WERI-Rb-1 (cell line): ENCODE data around the gene VWF.
A peak's percentile ranks its signal among the peaks of the same experiment; 100 is the strongest.

ENCODE experiments used
- DNase-seq: peaks from one replicate; pipeline ENCODE4 v3.0.0-alpha.2; 2020
- H3K27ac ChIP-seq: fragments of 250-450 bp; sonication (Bioruptor Pico); 2 replicates; pipeline ENCODE4 v1.5.1; 2020; ENCODE audit warnings: mild to moderate bottlenecking, moderate library complexity
- H3K27me3 ChIP-seq: fragments of 250-450 bp; sonication (Bioruptor Pico); 2 replicates; pipeline ENCODE4 v1.5.1; 2021; ENCODE audit warnings: mild to moderate bottlenecking, low read depth, moderate library complexity; ENCODE audit not compliant: insufficient read depth, severe bottlenecking
- H3K36me3 ChIP-seq: fragments of 250-450 bp; sonication (Bioruptor Pico); 2 replicates; pipeline ENCODE4 v1.5.1; 2020; ENCODE audit warnings: mild to moderate bottlenecking, moderate library complexity
- H3K4me3 ChIP-seq: 2 replicates; pipeline ENCODE4 v1.5.1; 2011; ENCODE audit warnings: low read depth, mild to moderate bottlenecking, control low read depth, low read length
- H3K9me3 ChIP-seq: fragments of 250-450 bp; sonication (Bioruptor Pico); 2 replicates; pipeline ENCODE4 v1.5.1; 2021; ENCODE audit warnings: mild to moderate bottlenecking, moderate library complexity; ENCODE audit not compliant: severe bottlenecking
- CTCF ChIP-seq: IDR thresholded peaks from 2 replicates; pipeline ENCODE4 v1.5.1; 2011; ENCODE audit warnings: low read depth, mild to moderate bottlenecking, control low read depth, inconsistent platforms, low read length

Gene VWF

DNA sequence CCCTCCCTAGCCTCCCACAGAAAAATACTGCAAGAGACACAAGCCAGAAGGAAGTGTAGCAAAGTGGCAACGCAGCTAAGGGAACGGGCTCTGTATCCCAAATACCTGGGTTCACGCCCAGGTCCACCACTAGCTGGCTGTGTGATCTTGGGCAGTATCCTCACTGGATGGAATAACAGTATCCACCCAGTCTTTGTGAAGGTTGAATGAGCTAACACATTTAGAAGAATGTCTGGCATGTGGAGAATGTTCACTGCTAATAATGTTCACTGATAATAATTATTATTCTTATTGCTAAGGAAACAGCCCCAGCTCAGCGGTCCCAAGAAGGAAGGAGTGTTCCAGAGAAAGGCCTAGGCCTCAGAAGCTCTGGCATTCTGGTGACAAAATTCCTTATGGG is 70.9 kb downstream of the VWF start:
- H3K4me3 ChIP-seq, result no peak overlapping the region
- H3K36me3 ChIP-seq, result no peaks in the 10 kb centered on the region
- no peak for TF ChIP-seq CTCF
- no peaks in the 10 kb centered on the region for H3K9me3 ChIP-seq
- H3K27ac ChIP-seq, result no peak overlapping the region
- H3K27me3 ChIP-seq, result no peaks in the 10 kb centered on the region
- no peak for DNase-seq

DNA sequence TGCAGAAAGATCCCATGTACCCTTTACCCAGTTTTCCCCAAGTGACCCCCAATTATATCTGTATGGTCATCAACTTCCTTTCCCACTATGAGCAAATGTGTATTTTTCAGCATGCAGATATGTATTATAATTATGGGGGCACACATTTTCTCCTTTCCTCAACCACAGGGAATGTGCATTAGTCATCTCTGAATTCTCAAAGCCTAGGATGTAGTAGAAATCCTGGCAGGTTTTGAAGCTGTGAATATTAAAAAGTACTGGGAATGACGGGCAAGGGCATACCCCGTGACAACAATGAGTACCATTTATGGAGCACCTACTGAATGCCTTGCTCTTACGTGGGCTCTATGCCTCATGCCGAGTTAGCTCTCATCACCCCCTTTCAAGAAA is 71.5 kb downstream of the VWF start:
- no peak for TF ChIP-seq CTCF
- H3K9me3 ChIP-seq, result no peaks in the 10 kb centered on the region
- no peak for DNase-seq
- H3K4me3 ChIP-seq, result no peak overlapping the region
- no peak overlapping the region for H3K27ac ChIP-seq
- H3K27me3 ChIP-seq, result no peaks in the 10 kb centered on the region
- no peaks in the 10 kb centered on the region for H3K36me3 ChIP-seq

GRCh38 chr12:6052206-6052939 is 72.1 kb downstream of the VWF start:
- no peak for TF ChIP-seq CTCF
- Histone ChIP-seq H3K27me3 (no peaks in the 10 kb centered on the region), H3K27ac (no peak overlapping the region), H3K36me3 (no peaks in the 10 kb centered on the region), H3K4me3 (no peak overlapping the region), H3K9me3 (no peaks in the 10 kb centered on the region)
- DNase-seq, result no peak

DNA sequence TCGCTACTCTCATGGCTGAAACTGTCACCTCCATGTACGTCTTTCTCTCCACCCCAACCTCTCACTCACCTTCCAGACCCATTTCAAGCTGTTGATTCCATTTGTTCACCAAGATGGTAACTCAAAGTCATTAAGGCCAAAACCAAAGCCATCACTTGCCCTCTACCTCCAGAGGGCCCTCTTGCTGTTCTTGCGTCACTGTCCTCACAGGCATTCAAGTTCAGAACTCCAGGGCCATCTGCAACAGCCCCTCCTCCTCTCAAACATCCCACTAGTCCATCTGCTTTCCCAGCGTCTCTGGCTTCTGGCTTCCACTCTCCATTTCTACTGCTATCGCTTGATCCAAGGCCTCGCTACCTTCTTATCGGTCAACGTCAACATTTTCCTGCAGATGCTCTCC is 74.5 kb downstream of the VWF start:
- Histone ChIP-seq H3K9me3 (no peaks in the 10 kb centered on the region), H3K27me3 (no peaks in the 10 kb centered on the region), H3K27ac (no peak overlapping the region), H3K36me3 (no peaks in the 10 kb centered on the region), H3K4me3 (no peak overlapping the region)
- TF ChIP-seq CTCF, result peak; percentile 70
- DNase-seq, result peak; percentile 78

DNA sequence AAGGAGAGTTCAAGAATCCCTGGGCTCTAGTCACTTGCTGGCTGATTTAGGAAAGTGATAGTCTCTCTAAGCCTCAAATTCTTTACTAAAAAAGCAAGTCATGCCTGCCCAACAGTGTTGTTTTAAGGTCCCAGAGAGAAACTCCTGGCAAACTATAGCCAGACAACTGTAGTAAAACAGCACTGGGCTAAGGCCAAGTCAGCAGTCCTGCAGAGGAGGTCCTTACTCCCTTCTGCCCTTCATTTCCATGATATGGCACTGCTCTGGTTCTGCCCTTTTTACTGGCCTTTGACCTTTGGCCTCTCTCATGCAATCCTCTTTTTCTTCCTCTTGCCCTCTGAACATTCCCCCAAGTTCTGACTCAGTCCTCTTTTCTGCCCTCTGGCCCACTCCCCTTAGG is 74.9 kb downstream of the VWF start:
- no peak overlapping the region for H3K4me3 ChIP-seq
- no peak overlapping the region for H3K27ac ChIP-seq
- no peak for DNase-seq
- H3K27me3 ChIP-seq, result no peaks in the 10 kb centered on the region
- H3K9me3 ChIP-seq, result no peaks in the 10 kb centered on the region
- H3K36me3 ChIP-seq, result no peaks in the 10 kb centered on the region
- TF ChIP-seq CTCF, result no peak
